Measurements from ENCODE around the gene MEGF6.

MEGF6 gene

DNA sequence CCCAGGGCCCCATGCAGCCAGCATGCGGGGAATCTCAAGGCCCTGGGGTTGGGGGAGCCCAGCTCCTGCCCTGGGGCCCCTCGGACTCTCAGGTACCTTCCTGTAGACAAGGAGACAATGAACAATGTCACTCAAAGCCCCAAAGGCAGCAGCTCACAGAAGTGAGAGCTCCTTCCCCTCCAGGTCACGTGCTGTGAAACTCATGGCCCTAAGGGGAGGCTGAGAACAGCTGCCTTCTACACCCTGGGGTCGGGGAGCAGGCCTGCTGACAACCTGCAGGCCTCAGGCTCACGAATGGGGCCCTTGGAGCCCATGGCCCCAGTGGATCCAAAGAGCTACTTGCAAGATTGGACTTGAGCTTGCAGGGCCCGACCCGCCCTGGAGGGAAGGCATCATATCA is 3.2 kb downstream of the MEGF6 start:
- DNase-seq (ENCODE audit: low read depth in 2 of 2) = no peak

DNA sequence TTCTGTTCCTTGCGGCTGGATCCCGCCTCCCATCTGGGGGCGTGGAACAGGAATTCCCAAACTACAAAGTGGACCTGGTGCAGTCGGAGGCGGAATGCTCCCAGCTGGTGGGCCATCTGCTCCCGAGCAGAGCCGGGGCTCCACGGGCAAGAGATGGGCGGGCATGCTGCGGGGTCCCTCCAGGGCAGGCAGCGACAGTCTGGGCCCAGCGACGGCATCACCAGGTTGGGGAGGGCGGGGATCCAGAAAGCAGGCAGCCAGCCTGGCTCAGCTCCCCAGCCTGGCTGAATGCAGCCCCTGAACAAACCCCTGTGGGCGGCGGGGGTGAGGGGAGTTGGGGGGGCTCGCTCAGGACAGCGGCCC is 3.6 kb downstream of the MEGF6 start:
- no peak for DNase-seq (ENCODE audit: low read depth in 2 of 2)

DNA sequence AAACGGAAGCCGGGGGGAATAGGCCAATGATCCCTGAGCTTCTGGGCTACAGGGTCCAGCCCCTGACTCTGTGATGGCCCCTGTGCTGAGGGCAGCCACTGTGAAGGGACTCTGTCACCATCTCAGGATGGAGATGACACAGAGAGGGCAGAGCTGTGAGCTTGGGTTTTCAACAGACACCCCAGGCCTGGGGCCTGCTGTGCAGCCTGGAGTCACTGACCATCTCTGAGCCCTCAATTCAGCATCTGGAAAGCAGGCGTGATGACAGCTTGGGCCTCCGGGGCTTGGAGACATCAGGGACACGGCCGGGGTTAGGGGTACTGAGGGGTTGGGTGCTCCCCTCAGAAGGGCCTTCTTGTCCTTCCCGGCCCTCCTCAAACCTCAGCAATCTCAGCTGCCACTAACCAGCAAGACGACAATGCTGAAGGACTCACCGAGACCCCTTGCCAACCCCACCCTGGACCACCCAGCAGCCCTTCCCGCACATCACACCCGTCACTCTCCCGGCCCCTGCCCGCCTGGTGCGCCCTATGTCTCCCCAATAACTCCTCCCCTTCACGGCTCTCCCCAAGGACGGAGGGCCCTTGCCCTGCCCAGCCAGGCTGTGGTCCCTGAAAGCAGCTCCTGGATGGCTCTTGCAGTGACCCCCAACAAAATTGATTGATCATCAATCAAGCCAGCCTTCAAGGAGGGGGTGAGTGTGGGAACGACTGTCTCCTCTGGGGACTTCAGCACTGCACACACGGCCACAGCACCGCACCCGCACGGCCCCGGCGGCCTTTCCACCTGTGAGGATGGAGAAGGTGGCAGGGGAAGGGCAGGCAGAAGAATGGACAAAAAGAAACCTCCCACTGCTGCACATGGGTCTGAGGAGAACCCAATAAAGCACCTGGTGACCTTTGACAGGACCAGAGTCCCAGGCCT is 4.3 kb downstream of the MEGF6 start:
- no peak for DNase-seq (ENCODE audit: low read depth in 2 of 2)

DNA sequence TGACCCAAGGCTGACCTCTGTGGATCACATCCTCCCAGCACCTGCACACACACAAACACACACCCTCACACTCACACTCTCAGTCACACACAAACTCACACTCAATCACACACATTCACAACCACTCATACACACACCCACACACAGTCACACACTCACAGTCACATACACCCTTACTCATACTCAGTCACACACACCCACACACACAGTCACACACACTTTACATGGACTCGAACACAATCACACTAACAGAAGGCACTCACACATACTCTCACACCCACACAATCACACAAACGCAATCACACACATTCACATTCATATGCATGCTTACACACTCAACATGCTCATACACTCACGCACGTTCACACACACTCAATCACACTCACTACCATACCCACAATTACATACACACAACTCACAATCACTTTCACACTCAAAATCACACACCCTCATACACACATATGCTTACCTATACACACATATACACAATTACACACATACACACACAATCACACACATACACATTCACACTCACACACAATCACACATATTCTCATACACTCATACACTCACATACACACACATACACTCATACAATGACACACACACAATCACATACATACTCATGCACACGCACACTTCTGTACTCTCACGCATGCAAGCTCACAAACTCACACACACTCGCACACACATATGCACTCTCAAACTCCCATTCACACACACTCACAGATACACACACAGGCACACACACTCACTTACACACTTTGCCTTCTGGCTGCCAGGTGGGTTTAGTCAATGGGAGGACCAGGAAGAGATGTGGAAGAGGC is 6.1 kb downstream of the MEGF6 start:
- DNase-seq (ENCODE audit: low read depth in 2 of 2) = no peak

DNA sequence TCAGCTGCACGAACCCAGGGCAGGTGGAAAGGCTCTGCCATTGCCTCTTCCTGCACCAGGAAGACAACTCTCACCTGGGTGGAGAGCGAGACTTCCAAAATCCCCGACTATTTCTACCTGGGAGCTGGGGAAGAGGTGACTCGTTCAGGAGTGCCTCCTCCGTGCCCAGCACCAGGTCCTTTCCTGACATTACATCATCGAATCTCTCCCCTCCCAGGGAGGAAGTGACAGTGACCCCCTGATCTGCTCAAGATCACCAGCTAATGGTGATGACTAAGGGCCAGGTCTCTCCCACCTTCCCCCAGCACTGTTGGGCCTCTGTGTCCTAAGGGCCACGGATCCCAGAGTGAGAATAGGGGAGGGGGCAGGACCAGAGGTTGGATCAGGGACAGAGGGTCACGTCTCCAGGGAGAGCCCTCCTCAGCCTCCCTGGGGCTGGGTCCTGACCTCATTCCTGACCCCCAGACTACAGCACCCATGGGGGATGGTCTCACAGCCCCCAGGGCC is 6.8 kb downstream of the MEGF6 start:
- no peak for DNase-seq (ENCODE audit: low read depth in 2 of 2)

DNA sequence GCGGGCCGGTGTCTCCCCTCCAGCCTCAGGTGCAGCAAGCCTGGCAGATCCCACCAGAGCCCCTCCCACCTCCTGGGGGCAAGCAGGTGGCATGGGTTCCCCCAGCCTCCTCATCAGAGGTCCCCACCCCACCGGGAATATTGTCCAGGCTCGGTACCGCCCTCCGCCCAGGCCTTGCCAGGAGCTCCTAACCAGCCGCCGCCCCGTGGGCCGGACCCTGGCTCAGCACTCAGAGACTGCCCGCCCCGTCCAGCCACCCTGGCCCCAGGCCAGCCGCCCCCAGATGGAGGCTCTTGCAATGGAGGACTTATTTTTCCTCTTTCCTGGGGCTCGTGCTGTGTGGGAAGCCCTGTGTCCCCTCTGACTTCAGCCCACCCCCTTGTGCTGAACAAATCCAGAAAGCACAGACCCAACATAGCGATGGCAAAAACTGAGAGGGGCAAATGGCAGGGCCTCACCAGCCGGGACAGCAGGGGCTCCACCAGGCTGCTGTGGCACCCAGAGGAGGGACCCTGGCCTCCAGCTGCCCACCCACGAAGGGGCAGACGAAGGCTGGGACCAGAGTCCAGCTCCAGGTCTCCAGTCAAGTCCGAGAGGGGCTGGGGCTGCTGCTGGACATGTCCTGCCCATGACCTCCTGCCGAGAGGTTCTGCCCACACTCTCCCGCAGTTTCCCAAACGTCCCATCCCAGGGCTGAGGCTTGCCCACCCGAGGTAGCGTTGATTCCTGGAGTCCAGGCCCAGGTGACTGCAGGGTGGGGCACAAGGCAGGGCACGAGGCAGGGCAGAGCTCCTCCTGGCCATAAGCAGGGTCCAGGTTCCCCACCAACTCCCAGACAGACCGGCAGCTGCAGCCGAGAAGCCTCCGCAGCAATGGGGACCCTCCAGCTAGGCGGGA is 7.5 kb downstream of the MEGF6 start:
- DNase-seq (ENCODE audit: low read depth in 2 of 2) = no peak

DNA sequence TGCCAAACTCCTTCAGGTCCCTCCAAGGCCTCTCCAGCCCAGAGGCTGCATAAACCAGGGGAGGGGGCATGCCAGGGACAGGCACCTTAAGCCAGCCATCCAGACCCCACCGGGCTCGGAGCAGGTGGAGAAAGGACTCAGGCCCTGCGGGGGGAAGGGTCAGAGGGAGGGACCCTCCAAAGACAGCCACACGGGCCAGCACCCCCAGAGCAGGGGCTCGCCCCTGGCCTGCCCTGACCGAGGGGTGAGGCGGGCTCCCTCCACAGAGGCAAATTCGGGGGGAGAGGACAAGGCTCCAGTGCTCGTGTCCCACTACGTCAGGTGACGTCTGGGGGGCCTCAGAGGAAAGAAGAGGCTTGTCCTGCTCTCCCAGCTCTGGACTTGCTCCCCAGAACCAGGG is 8.2 kb downstream of the MEGF6 start:
- DNase-seq (ENCODE audit: low read depth in 2 of 2) = no peak

DNA sequence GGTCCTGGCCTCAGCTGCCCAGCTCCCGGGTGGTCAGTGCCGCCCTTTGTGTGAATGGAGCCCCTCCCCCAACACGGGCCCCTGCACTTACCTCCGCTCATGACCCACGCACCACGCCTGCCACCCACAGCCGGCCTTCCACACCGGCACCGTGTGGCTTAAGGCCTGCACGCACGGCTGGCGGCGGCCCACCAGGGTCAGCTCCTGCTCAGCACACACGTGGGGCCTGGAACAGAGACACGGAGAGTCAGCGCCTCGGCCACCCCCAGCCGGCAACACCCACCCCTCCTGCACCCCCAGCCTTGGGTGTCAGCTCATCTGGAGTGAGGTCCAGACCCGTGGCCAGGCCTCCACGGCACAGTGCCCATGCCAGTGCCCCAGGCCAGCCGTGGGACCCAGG is 8.9 kb downstream of the MEGF6 start:
- no peak for DNase-seq (ENCODE audit: low read depth in 2 of 2)

DNA sequence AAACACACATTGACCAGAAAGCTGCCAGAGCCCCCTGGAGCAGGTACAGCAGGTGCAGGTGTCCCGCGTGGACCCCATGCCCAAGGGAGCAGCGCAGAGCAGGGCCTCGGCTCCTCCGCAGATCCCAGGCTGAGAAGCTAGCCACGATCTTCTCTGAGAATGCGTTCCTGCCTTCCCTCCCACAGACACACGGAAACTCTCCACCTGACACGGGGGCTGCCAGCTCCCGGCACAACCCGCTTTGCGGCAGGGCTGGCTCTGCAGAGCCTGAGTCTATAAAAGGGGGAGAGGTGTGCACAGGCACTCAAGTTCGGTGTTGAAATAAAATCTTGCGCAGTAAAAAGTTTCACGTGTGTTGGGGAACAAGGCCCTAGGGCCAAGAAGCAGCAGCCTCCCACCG is 9.6 kb downstream of the MEGF6 start:
- DNase-seq (ENCODE audit: low read depth in 2 of 2) = no peak

DNA sequence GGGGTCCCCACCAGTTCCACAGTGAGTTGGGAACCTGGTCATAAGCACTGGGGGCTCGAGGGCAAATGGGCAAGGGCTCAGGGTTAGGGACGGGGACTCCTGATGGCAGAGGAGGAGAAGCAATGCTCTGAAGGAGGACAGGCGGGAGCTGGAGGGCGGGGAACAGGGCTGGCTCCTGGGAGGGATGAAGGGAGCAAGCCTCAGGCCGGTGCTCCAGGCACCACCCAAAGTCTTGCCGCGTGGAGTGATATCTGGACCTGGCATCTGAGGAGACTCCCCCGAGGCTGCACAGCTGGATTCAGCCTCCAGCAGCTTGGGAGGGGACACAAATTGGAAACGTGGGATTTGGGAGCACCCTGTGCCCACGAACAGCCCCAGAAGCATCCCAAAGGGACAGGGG is 11.0 kb downstream of the MEGF6 start:
- no peak for DNase-seq (ENCODE audit: low read depth in 2 of 2)

DNA sequence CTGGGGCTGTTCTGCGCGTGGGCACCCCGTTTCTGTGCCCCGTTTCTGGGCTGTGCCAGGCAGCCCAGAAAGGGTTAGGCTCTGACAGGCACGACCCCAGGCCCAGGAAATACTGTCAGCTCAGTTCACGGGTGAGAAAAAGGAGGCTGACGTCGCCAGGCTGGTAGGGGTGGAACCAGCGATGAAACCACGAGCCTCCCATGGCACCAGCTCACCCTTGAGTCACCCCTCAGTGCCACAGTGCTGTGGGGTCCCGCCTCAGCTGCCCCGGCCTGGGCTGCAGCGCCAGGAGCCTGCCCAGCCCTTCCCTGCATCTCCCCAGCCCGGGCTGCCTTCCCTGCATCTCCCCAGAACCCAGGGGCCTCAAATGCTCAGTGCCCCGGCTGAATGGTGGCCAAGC is 11.5 kb downstream of the MEGF6 start:
- DNase-seq (ENCODE audit: low read depth in 2 of 2) = no peak

DNA sequence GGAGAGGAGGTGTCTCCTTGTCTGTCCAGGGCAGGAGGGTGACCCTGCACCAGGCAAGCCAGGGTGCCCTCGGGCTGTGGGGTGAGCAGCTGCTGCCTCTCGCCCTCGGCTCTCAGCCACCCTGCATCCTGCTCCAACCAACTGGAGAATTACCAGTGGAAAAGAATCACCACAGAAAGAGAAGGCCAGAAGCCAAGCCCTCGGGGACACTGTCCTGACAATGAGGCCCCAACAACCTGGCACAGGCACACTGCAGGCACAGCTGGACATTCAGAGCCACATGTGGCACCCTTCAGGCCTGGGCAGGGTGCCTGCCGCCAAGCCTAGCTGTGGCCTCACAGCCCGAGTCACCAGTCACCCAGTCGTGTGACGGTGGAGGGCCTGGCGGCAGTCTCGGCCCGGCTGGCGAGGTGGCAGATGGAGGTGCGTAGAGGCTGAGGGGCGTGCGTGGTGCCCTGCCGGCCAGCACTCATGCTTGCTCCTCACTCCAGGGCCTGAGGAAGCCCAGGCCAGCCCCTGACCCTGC is 12.0 kb downstream of the MEGF6 start:
- no peak for DNase-seq (ENCODE audit: low read depth in 2 of 2)

DNA sequence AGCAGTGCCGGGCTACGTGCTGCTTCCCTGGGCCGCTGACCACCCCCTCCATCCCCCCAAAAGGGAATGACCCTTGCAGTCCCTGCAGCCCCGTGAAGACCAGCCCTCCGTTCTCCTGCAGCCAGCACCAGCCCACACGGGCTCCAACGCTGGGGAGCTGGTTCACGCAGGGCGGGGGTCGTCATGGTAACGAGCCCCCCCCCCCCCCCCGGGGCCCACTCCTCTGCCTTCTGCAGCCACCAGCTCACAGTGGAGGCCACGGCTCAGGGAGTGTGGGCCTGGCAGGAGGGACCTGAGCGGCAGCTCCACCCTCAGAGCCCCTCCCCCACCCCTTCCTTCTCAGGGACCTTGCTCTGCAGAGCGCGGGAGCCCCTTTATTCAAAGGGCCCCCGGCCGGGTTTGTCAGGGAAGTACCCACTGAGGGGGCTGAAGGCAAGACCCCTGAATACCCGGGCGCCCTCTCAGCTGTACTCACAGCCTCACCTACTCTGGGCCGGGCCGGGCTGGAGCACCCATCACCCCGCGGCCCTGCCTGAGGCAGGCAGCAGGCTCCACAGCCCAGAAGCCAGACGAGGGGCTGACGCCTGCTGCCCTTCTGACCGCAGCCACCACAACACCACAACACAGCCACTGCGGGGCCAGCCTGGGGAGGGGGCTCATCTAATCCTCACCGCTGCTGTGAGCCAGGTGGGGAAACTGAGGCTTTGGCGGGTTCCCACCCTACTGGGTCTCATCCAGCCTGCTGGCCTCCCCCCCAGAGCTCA is 12.6 kb downstream of the MEGF6 start:
- DNase-seq (ENCODE audit: low read depth in 2 of 2) = no peak

DNA sequence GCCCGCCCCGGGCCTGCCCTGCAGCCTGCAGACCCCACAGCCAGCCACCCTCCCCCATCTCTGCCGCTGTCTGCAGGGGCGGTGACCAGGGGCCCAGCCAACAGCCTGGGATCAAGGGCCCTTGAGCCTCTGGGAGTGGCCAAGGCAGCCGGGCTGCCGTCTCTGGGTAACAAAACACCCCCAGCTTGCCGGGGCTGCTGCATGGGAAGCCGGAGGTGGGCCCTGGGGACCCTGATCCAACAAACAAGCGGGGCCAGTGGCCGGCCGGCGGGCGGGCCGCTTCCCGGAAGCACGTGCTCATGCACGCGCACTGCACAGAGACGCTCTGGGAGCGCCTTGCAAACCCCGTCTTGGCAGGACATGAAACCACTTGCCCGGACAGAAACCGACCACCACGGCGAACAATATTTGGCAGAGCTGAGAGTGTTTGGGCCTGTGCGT is 13.2 kb downstream of the MEGF6 start:
- no peak for DNase-seq (ENCODE audit: low read depth in 2 of 2)

DNA sequence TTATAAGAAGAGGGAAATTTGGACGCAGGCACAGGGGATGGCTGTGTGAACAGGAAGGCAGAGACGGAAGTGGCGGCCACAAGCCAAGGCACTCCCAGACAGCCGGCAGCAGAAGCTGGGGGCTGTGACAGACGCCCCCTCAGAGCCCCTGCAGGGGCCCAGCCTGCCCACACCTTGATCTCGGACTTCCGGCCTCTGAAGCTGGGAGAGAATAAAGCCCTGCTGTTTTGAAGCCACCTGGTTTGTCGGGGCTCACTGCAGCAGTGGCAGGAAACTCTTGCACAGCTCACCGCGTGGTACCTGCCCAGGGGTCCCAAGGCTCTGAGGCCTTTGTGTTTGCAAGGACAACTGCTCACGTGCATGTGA is 13.7 kb downstream of the MEGF6 start:
- DNase-seq (ENCODE audit: low read depth in 2 of 2) = no peak

DNA sequence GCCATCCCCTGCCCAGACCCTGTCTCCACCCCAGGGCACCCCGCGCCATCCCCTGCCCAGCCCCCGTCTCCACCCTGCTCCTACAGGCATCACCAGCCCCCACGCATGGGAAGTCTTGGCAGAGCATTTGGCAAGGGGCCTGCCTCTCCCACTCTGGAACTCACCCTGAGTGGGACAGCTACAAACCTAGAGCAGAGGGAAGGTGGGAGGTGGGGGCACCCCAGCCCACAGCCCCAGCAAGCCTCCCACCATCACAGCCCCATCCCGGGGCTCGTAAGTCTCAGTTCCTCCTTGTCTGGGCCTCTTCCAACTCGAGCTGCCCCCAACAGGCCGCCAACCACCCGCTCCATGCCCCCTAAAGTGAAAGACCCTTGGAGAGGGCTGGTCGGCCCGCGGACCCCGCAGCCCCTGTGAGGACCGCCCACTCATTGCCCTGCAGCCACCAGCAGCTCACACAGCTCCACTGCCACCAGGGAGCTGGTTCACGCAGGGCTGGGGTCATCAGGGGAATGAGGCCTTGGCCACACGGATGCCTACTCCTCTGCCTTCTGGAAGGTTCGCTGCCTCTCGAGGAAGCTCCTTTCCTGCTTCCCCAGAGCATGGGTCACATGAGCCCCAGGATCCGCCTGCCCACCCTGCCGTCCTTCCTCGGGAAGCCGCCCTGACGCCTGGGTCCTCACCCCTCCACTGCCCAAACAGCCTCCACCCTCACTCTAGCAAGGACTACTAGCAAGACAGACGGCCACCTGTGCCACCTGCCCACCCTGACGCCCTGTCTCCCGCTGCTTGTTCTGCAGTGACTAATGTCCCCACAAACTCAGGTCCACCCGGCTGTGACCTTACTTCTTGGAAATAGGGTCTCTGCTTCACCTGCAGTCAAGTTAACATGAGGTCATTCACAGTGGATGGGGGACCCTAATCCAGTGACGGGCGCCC is 14.4 kb downstream of the MEGF6 start:
- no peak for DNase-seq (ENCODE audit: low read depth in 2 of 2)

DNA sequence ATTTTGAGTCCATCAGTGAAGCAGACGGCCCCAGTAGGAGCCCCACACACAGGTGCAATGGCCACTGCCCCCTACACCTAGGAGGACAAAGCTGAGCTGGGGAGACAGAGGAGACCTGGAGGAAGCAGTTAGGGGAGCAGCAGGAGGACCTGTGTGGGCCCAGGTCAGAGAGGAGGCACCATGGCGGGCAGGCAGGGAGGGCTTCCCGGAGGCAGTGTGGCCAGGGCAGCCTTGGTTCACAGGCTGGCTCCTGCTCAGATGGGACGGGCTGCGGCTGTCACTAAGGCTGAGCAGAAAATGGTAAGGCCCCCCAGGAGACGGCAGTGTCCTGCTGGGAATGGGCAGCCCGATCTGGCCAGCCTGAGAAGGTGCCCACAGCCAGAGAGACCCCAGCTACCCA is 15.4 kb downstream of the MEGF6 start:
- no peak for DNase-seq (ENCODE audit: low read depth in 2 of 2)

DNA sequence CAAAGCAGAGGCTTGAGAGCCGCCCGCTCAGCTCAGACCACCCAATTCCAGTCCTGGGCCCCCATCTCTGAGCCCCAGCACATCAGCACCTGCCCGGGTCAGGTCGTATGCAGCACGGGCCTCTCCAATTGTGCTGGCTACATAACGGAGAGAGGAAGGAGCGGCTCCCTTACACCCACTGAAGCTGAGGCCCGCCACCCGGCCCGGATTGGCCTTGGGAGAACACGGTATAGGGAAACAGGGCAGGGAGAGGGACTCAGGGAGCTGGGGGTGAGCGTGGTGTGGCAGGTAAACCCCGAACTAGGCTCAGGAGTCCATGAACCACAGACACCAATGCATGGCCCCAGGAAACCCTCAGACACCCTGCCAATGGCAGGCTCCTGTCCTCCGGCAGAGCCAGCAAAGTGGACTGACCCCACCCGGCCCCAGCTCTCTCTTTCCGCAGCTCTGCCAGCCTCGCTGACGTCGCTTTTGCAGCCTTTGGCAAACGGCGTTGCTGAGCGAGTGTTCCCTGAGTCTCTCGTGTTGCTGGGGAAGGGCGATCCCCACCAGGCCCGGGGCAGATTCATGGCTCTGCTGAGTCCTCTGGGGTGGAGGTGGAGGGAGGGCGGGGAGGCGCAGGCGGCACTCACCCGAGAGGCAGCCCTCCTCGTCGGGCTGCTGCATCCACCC is 16.5 kb downstream of the MEGF6 start:
- DNase-seq (ENCODE audit: low read depth in 2 of 2) = no peak

DNA sequence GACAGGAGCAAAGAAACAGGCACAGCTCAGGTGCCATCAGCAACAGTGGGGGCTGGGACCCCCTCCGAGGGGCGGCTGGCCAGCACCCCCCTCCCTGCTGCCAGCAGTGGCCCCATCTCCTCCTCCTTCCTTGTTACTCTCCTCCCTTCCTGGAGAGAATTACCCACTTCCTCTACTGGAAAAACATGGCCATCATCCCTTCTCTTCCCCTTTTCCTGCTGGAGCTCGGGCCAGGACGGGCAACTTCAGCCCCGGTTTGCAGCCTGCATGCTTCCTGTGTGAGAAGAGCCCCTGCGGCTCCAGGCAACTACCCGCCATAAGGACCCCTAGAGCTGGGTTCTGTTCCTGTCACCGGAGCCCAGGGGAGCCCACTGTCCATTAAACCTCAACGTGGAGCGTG is 17.6 kb downstream of the MEGF6 start:
- DNase-seq (ENCODE audit: low read depth in 2 of 2) = no peak

Data from fibroblast of skin of left biceps (primary cell).